HG03432 (cell line): ENCODE data around the gene LPIN1.
"Not testable (repeated sequence)": the region's sequence is repeated elsewhere in the genome, so short reads cannot be mapped to it uniquely, and the experiment has no call there.

Experiments
- ATAC-seq: cut with Tn5 transposase; IDR thresholded peaks from one replicate; pipeline ENCODE4 v1.9.1; 2021; ENCODE audit warnings: mild to moderate bottlenecking, moderate library complexity; ENCODE audit not compliant: unreplicated experiment

LPIN1 gene

GRCh38 chr2:11713815-11714214 lies 32.6 kb upstream of the LPIN1 start:
- no peak for ATAC-seq

GRCh38 chr2:11715987-11716652 lies 30.3 kb upstream of the LPIN1 start:
- ATAC-seq = no peak

DNA sequence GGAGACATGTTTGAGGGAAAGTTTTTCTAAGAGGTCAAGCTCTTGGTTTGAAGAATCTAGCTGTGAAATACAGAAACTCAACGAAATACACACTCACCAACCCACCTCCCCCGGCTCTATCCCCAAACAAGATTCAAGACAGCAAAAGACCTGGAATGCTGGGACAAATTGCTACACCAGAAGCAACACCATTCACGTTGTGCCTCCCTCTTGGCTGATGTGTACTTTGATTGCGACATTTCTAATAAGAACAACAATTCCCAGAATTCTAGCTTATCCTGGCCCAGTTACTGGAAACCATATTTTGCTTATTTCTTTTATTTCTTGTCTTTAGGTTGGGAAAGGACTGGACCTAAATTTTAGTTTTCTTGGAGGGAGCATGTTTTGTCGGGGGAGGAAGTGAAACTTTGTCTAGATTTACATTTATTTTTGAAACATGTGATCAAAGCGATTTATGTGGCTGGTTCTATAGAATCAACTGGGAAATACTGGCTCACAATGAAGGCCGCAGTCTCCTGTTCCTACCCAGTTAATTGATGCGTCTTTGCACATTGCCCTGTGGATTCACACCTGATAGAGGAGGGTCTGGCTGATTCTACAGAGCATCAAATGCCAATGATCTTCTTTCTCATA lies 29.6 kb upstream of the LPIN1 start:
- ATAC-seq = no peak

DNA sequence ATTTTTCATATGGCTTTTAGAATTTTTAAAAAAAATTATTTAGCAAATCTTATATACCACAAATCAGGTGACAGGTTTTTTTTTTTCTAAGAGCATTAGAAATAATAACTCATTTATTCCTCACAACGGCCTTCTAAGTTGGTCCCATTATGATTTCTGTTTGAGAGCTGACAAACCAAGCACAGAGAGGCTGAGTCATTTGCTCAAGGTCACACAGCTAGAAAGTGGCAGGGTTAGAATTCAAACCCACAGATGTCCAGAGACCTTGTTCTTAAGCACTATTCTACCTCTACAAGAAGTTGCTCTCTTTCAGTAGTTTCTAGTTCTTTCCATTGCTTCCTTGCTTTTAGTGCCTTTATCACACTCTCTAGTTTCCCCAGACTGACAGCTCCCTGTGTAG lies 28.8 kb upstream of the LPIN1 start:
- no peak for ATAC-seq

- ATAC-seq = no peak
Measured at GRCh38 chr2:11718606-11719005, 27.8 kb upstream of the LPIN1 start.

- ATAC-seq = no peak
Measured at GRCh38 chr2:11719230-11719977, 27.0 kb upstream of the LPIN1 start.

DNA sequence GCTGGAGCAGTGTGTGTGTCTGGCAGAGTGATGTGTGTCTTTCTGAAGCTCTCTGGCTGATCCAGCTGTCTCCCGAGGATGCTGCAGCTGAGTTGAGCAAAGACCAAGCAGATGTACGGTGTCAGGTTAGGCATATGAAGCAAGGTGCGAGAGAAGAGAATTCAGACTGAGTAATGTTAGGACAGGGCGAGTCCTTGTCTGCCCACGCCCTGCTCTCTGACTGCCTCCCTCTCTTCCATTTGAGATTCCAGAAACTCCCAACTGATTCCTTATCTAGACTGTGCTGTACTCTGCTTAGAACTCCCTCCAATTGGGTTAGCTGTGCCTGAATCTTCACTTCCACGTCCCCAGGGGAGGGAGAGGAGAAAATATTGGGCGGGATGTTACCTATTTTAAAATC lies 25.7 kb upstream of the LPIN1 start:
- no peak for ATAC-seq

GRCh38 chr2:11722292-11723060 lies 24.0 kb upstream of the LPIN1 start:
- no peak for ATAC-seq

- ATAC-seq = no peak
Measured at GRCh38 chr2:11723061-11723371, 23.4 kb upstream of the LPIN1 start.

DNA sequence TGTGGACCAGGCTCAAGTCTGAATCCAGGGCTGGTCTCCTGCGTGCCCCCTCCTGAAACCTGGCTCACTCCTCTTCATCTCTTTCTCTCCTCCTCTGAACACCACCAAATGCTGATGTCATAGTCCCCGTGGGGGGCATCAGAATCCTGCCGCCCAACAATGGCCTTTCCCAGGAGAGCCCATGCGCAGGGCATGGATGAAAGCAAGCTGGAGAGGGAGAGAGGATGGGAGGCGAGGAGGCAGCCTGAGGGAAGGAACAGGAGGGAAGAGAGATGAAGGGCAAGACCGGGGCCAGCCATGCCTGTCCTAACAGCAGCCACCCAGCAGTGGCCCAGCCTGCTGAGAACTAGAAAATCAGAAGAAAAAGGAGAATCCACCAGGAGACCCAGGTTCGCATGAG lies 22.3 kb upstream of the LPIN1 start:
- no peak for ATAC-seq

- no peak for ATAC-seq
Measured at GRCh38 chr2:11726384-11726783, 20.0 kb upstream of the LPIN1 start.

GRCh38 chr2:11729362-11730212 lies 16.8 kb upstream of the LPIN1 start:
- ATAC-seq = no peak

GRCh38 chr2:11731214-11731984 lies 15.0 kb upstream of the LPIN1 start:
- ATAC-seq = not testable (repeated sequence)

DNA sequence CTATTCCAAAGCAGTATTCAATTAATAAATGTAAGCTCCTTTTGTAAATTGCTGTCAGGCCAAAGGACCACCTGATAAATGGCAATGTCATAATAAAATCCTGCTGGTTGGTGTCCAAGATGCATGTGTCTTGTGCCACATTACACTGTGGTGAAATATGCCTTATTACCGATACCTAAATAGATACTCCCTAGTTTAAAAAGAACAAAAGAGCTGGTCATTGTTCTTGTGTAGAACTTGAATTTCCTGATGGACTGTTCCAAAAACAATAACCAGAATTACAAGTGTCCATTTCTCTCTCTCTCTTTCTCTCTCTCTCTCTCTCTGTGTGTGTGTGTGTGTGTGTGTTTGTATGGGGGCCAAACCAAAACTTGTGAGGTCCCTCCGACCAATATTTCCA lies 13.8 kb upstream of the LPIN1 start:
- no peak for ATAC-seq

DNA sequence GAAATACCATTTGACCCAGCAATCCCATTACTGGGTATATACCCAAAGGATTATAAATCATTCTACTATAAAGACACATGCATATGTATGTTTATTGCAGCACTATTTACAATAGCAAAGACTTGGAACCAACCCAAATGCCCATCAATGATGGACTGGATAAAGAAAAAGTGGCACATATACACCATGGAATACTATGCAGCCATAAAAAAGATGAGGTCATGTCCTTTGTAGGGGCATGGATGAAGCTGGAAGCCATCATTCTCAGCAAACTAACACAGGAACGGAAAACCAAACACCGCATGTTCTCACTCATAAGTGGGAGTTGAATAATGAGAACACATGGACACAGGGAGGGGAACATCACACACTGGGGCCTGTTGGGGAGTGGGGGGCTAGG lies 8.6 kb upstream of the LPIN1 start:
- not testable (repeated sequence) for ATAC-seq

DNA sequence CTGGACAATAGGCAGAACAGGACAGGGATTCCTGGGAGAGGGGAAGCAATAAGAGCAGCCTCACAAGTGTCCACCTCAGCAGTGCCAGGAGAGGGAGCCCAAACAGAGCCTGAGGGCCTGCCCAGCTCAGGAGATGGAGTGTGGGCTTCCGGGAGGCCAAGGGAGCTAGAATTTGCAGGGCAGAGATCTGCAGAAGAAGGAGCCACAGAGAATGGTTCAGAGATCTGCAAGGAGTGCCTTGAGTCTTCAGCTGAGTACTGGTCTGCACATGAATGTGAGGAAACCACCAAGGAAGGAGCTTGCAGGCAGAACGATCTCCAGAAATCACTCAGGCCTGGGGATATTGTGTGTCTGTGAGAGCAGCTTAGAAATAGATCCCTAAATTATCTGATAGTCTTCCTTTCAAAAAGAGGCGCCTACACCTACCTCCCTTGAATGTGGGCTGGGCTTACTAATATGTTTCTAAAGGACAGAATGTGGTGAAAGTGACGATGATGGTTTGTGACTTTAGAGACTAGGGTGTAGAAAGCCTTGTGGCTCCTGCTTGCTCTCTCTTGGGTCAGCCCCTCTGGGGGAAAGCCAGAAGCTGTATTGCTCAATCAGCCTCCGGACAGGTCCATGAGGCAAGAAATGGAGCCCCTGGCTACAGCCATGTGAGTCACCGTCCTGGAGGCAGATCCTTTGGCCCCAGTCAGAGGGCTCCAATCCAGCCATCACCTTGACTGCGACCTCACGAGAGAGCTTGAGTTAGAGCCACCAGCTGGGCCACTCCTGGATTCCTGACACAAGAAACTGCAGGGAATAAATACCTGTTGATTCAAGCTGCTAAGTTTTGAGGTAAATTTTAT lies 7.6 kb upstream of the LPIN1 start:
- no peak for ATAC-seq

GRCh38 chr2:11740723-11741122 lies 5.7 kb upstream of the LPIN1 start:
- ATAC-seq = no peak

DNA sequence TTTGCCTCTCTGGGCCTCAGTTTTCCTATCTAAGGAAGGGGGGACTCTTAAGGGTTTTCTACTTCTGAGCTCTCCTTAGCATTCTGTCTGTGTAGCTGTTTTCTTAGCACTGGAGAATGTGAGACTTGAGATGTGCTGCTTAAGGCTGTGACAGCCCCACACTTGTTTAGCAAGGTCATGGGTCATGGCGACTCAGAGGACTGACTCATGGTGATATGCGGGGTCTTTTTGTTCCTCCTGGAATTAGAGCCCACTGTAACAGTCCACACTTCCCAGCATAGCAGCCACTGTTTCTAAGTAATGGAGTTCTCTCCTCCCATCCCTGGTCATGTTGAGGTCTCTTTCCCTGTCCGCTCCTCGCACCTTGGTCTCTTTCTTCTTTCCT lies 4.1 kb upstream of the LPIN1 start:
- no peak for ATAC-seq

- ATAC-seq = no peak
Measured at GRCh38 chr2:11742702-11743357, 3.6 kb upstream of the LPIN1 start.
